ENCODE results near the gene ZNRF1. TPM values are rescaled to one million over a fixed set of nuclear protein-coding genes. Genes with fewer than 3 reads are reported as not detected.

ZNRF1 gene
- total RNA-seq, 2 donors from 2014 or later, result 44.9 to 46.1 TPM

- H3K36me3 Mint-ChIP-seq (ENCODE audit: low read depth), result peaks cover 15% of the 10 kb centered on the region
- DNase-seq, result peak; percentile 57
- no peaks in the 10 kb centered on the region for H3K9me3 Mint-ChIP-seq
- no peak overlapping the region for H3K4me3 ChIP-seq (ENCODE audit: low read length)
- H3K9me3 ChIP-seq (ENCODE audit: control insufficient read depth, low read length), result no peaks in the 10 kb centered on the region
- peak overlapping the region; percentile 9 for H3K27ac ChIP-seq (ENCODE audit: low read depth, low read length)
- no peaks in the 10 kb centered on the region for H3K27me3 Mint-ChIP-seq (ENCODE audit: insufficient read depth)
- peaks cover 35% of the 10 kb centered on the region for H3K4me1 Mint-ChIP-seq
- H3K27me3 ChIP-seq (ENCODE audit: control insufficient read depth, insufficient read depth, low read length, poor library complexity, severe bottlenecking), result no peaks in the 10 kb centered on the region
- no peak for TF ChIP-seq CTCF (conservative IDR thresholded peaks at IDR 0.05)
- 76 to 88% methylated on average over 2 to 8 of the region's 8 CpGs for WGBS, 2 experiments (ENCODE audit: insufficient coverage in 1 of 2, insufficient read length in 1 of 2)
- H3K4me1 ChIP-seq (ENCODE audit: control insufficient read depth, insufficient read depth, low read length), result peaks cover 25% of the 10 kb centered on the region
- H3K36me3 ChIP-seq (ENCODE audit: control insufficient read depth, insufficient read depth, low read length), result peaks cover 4% of the 10 kb centered on the region
- H3K27ac Mint-ChIP-seq, result peak overlapping the region; percentile 55
- H3K9ac ChIP-seq (ENCODE audit: extremely low read depth, low read length, poor library complexity, severe bottlenecking), result no peak overlapping the region
- H3K4me3 Mint-ChIP-seq, result no peak overlapping the region
Observed at GRCh38 chr16:75099075-75099667, 100.3 kb downstream of the ZNRF1 start.

GRCh38 chr16:75099738-75100602 is 101.1 kb downstream of the ZNRF1 start:
- Mint-ChIP-seq H3K27ac (peak overlapping the region; percentile 55), H3K9me3 (no peaks in the 10 kb centered on the region), H3K4me3 (no peak overlapping the region), H3K27me3 (ENCODE audit: insufficient read depth) (no peaks in the 10 kb centered on the region), H3K4me1 (peaks cover 35% of the 10 kb centered on the region), H3K36me3 (ENCODE audit: low read depth) (peaks cover 22% of the 10 kb centered on the region)
- Histone ChIP-seq H3K27me3 (ENCODE audit: control insufficient read depth, insufficient read depth, low read length, poor library complexity, severe bottlenecking) (no peaks in the 10 kb centered on the region), H3K4me1 (ENCODE audit: control insufficient read depth, insufficient read depth, low read length) (peaks cover 25% of the 10 kb centered on the region), H3K4me3 (ENCODE audit: low read length) (no peak overlapping the region), H3K36me3 (ENCODE audit: control insufficient read depth, insufficient read depth, low read length) (peaks cover 7% of the 10 kb centered on the region), H3K27ac (ENCODE audit: low read depth, low read length) (peak overlapping the region; percentile 9), H3K9ac (ENCODE audit: extremely low read depth, low read length, poor library complexity, severe bottlenecking) (no peak overlapping the region), H3K9me3 (ENCODE audit: control insufficient read depth, low read length) (no peaks in the 10 kb centered on the region)
- no peak for TF ChIP-seq CTCF (conservative IDR thresholded peaks at IDR 0.05)
- DNase-seq, result peak; percentile 68
- WGBS, 2 experiments (ENCODE audit: insufficient coverage in 1 of 2, insufficient read length in 1 of 2), result 84% methylated on average over 6 to 16 of the region's 16 CpGs

- Mint-ChIP-seq H3K27me3 (ENCODE audit: insufficient read depth) (no peaks in the 10 kb centered on the region), H3K36me3 (ENCODE audit: low read depth) (peaks cover 22% of the 10 kb centered on the region), H3K4me3 (no peak overlapping the region), H3K9me3 (no peaks in the 10 kb centered on the region), H3K27ac (no peak overlapping the region), H3K4me1 (peaks cover 38% of the 10 kb centered on the region)
- no peak for DNase-seq
- no peak overlapping the region for H3K4me3 ChIP-seq (ENCODE audit: low read length)
- peaks cover 7% of the 10 kb centered on the region for H3K36me3 ChIP-seq (ENCODE audit: control insufficient read depth, insufficient read depth, low read length)
- H3K27me3 ChIP-seq (ENCODE audit: control insufficient read depth, insufficient read depth, low read length, poor library complexity, severe bottlenecking), result no peaks in the 10 kb centered on the region
- no peaks in the 10 kb centered on the region for H3K9me3 ChIP-seq (ENCODE audit: control insufficient read depth, low read length)
- peaks cover 25% of the 10 kb centered on the region for H3K4me1 ChIP-seq (ENCODE audit: control insufficient read depth, insufficient read depth, low read length)
- no peak overlapping the region for H3K27ac ChIP-seq (ENCODE audit: low read depth, low read length)
- no peak for TF ChIP-seq CTCF (conservative IDR thresholded peaks at IDR 0.05)
- H3K9ac ChIP-seq (ENCODE audit: extremely low read depth, low read length, poor library complexity, severe bottlenecking), result no peak overlapping the region
- WGBS, 2 experiments (ENCODE audit: insufficient coverage in 1 of 2, insufficient read length in 1 of 2), result 84 to 92% methylated on average over 3 of the region's 3 CpGs
Observed at GRCh38 chr16:75100603-75100990, 101.8 kb downstream of the ZNRF1 start.

Measured in endodermal cell (in vitro differentiated cells).